Globus pallidus (tissue), 1 donor: ENCODE measurements around the gene RPP38.

Experiments used
- DNase-seq: peaks from one replicate; pipeline ENCODE4 v3.0.0-alpha.2; 2015; ENCODE audit warnings: low spot score

RPP38 gene

GRCh38 chr10:15097011-15097812 is at the start of gene RPP38:
Gene RPP38 (plus strand): TSS chr10:15097355. CDS start chr10:15103315, 5,960 bp downstream.
- DNase-seq, result peak; percentile 95

GRCh38 chr10:15049533-15049932 is 47.6 kb upstream of the RPP38 start:
- DNase-seq, result no peak

GRCh38 chr10:15052121-15052520 is 45.0 kb upstream of the RPP38 start:
- DNase-seq, result no peak

GRCh38 chr10:15053061-15053460 is 44.1 kb upstream of the RPP38 start:
- DNase-seq, result no peak

- DNase-seq, result no peak
Observed at GRCh38 chr10:15058689-15059088, 38.5 kb upstream of the RPP38 start.

GRCh38 chr10:15059914-15060313 is 37.2 kb upstream of the RPP38 start:
- no peak for DNase-seq

GRCh38 chr10:15060638-15061037 is 36.5 kb upstream of the RPP38 start:
- no peak for DNase-seq

- no peak for DNase-seq
Observed at GRCh38 chr10:15067154-15067553, 30.0 kb upstream of the RPP38 start.

- DNase-seq, result no peak
Observed at GRCh38 chr10:15068802-15069201, 28.4 kb upstream of the RPP38 start.

- no peak for DNase-seq
Observed at GRCh38 chr10:15069230-15069629, 27.9 kb upstream of the RPP38 start.

- no peak for DNase-seq
Observed at GRCh38 chr10:15072358-15072757, 24.8 kb upstream of the RPP38 start.

- DNase-seq, result no peak
Observed at GRCh38 chr10:15075421-15075820, 21.7 kb upstream of the RPP38 start.

GRCh38 chr10:15083674-15084501 is 13.3 kb upstream of the RPP38 start:
- no peak for DNase-seq

GRCh38 chr10:15084502-15084922 is 12.6 kb upstream of the RPP38 start:
- peak; percentile 59 for DNase-seq

- DNase-seq, result peak; percentile 78
Observed at GRCh38 chr10:15088428-15089261, 8.5 kb upstream of the RPP38 start, which contains the start of gene ACBD7. Gene ACBD7 (minus strand): TSS chr10:15088776. CDS start chr10:15088728, 48 bp downstream.

GRCh38 chr10:15091418-15091817 is 5.7 kb upstream of the RPP38 start:
- DNase-seq, result no peak

GRCh38 chr10:15092855-15093408 is 4.2 kb upstream of the RPP38 start:
- DNase-seq, result no peak

GRCh38 chr10:15096661-15097010 is 519 bp upstream of the RPP38 start:
- DNase-seq, result no peak

GRCh38 chr10:15099886-15100285 is 2.7 kb downstream of the RPP38 start:
- no peak for DNase-seq

GRCh38 chr10:15103513-15103912 is 6.4 kb downstream of the RPP38 start:
- no peak for DNase-seq

- DNase-seq, result peak; percentile 55
Observed at GRCh38 chr10:15106352-15107013, 9.3 kb downstream of the RPP38 start.
